Smooth muscle cell (in vitro differentiated cells): ENCODE measurements around the gene NF1. TPM values are rescaled to one million over a fixed set of nuclear protein-coding genes. Genes with fewer than 3 reads are reported as not detected.
"Not testable (repeated sequence)": the region's sequence is repeated elsewhere in the genome, so short reads cannot be mapped to it uniquely, and the experiment has no call there.

Experiments used
- DNase-seq: peaks from one replicate; lab custom pipeline; 2025; ENCODE audit not compliant: unreplicated experiment; lab: John Stamatoyannopoulos, UW
- H2AFZ ChIP-seq: fragments of 200-600 bp; sonication (generic); 2 replicates; pipeline ENCODE4 v1.6.0; 2016; ENCODE audit warnings: antibody characterized with exemption, low read depth, mild to moderate bottlenecking
- H3F3A ChIP-seq: fragments of 200-600 bp; sonication (generic); 2 replicates; pipeline ENCODE4 v1.6.0; 2017; ENCODE audit warnings: antibody characterized with exemption, low read depth
- H3K27ac ChIP-seq: fragments of 200-600 bp; sonication (generic); 2 replicates; pipeline ENCODE4 v1.5.1; 2016; ENCODE audit warnings: low read depth, mild to moderate bottlenecking
- H3K27me3 ChIP-seq: fragments of 200-600 bp; sonication (generic); 2 replicates; pipeline ENCODE4 v1.6.1; 2016; ENCODE audit warnings: low read depth, mild to moderate bottlenecking
- H3K36me3 ChIP-seq: fragments of 200-600 bp; sonication (generic); 2 replicates; pipeline ENCODE4 v1.5.1; 2016; ENCODE audit warnings: low read depth
- H3K4me1 ChIP-seq: fragments of 200-600 bp; sonication (generic); 2 replicates; pipeline ENCODE4 v1.5.1; 2016; ENCODE audit warnings: low read depth
- H3K4me2 ChIP-seq: fragments of 200-600 bp; sonication (generic); 2 replicates; pipeline ENCODE4 v1.6.0; 2016; ENCODE audit warnings: mild to moderate bottlenecking
- H3K4me3 ChIP-seq: fragments of 200-600 bp; sonication (generic); 2 replicates; pipeline ENCODE4 v1.5.1; 2016; ENCODE audit warnings: mild to moderate bottlenecking
- H3K79me2 ChIP-seq: fragments of 200-600 bp; sonication (generic); 2 replicates; pipeline ENCODE4 v1.6.0; 2016; ENCODE audit warnings: low read depth, mild to moderate bottlenecking
- H3K9ac ChIP-seq: fragments of 200-600 bp; sonication (generic); 2 replicates; pipeline ENCODE4 v1.6.0; 2016; ENCODE audit warnings: low read depth
- H3K9me3 ChIP-seq: fragments of 200-600 bp; sonication (generic); replicated peaks from 2 replicates; pipeline ENCODE4 v1.5.1; 2016; ENCODE audit warnings: low read depth
- H4K20me1 ChIP-seq: fragments of 200-600 bp; sonication (generic); 2 replicates; pipeline ENCODE4 v1.6.0; 2016; ENCODE audit warnings: low read depth
- WGBS: methylation state at CpG from one replicate; pipeline ENCODE4 v1.1.7; 2016; ENCODE audit warnings: low lambda C conversion rate; 5-methylcytosine and 5-hydroxymethylcytosine counted together
- polyA plus RNA-seq: library from polyadenylated mRNA; unstranded; fragments of >200 nt; fragmentation: Nextera tagmentation; extraction: Ambion mirVana; gene quantifications from 2 replicates; pipeline ENCODE4 v1.2.1, GENCODE V29; 2016
- total RNA-seq: library from RNA; depleted of rRNA; stranded (reverse); fragments of >200 nt; gene quantifications from 2 replicates; pipeline ENCODE4 v1.2.3, GENCODE V29; 2014
- TF ChIP-seq, protein P1 (sequence below): fragments of 200-600 bp; sonication (generic); IDR thresholded peaks from 2 replicates; pipeline ENCODE4 v1.5.1; 2017; ENCODE audit warnings: borderline replicate concordance, mild to moderate bottlenecking, antibody characterized with exemption; ENCODE audit not compliant: insufficient read depth, poor library complexity, severe bottlenecking

NF1 gene
- total and polyA plus RNA-seq, 2 experiments from 2014 or later, result 7.6 to 74.3 TPM

DNA sequence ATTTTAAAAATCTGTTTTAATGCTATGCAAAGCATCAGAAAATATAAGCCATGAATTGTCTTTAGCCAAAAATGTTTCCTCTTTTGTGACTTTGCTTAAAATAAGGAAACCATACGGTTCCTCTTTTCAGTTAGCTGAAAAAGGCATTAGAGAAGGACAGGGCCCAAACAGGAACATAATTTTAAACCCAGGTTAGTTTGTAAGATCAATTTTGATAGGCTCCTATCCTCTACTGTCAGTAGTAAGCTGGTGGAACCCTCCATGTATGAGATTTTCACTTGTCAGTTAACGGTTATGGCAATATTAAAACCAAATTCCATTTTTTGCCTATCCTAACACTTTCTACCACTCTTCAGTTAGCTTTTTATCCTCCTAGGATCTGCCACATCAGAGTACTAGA is 214.8 kb downstream of the NF1 start:
- TF ChIP-seq, protein P1, sequence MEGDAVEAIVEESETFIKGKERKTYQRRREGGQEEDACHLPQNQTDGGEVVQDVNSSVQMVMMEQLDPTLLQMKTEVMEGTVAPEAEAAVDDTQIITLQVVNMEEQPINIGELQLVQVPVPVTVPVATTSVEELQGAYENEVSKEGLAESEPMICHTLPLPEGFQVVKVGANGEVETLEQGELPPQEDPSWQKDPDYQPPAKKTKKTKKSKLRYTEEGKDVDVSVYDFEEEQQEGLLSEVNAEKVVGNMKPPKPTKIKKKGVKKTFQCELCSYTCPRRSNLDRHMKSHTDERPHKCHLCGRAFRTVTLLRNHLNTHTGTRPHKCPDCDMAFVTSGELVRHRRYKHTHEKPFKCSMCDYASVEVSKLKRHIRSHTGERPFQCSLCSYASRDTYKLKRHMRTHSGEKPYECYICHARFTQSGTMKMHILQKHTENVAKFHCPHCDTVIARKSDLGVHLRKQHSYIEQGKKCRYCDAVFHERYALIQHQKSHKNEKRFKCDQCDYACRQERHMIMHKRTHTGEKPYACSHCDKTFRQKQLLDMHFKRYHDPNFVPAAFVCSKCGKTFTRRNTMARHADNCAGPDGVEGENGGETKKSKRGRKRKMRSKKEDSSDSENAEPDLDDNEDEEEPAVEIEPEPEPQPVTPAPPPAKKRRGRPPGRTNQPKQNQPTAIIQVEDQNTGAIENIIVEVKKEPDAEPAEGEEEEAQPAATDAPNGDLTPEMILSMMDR, result no peak
- 94% methylated on average over 2 of the region's 2 CpGs for WGBS

DNA sequence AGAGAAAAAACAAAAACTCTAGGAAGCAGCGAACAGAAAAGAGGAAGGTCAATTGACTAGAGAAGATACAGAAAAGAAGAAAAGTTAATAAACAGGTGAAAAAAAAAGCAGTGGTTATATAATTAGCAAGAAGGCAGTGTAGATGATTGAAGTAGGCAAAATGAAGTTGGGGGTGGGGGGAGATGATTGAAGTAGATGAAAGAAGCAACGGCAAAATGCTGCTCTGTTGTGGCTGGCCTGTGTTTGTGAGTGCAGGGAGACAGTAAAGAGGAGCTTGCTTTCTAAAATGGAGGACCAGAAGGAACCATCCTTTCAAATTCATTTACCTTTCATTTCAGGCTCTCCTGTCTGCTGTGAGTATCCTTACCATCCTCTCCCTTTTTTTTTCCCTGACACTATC is 215.5 kb downstream of the NF1 start:
- WGBS, result 43% methylated on average over 2 of the region's 2 CpGs
- Histone ChIP-seq H3K4me1 (no peaks in the 10 kb centered on the region), H4K20me1 (no peaks in the 10 kb centered on the region), H3K36me3 (no peaks in the 10 kb centered on the region), H3K79me2 (no peaks in the 10 kb centered on the region), H3K4me2 (no peak overlapping the region), H3K9me3 (no peaks in the 10 kb centered on the region), H3K4me3 (no peak overlapping the region), H2AFZ (no peak overlapping the region), H3K9ac (no peak overlapping the region), H3K27me3 (no peaks in the 10 kb centered on the region), H3F3A (no peaks in the 10 kb centered on the region), H3K27ac (no peak overlapping the region)
- TF ChIP-seq, protein P1, result no peak
- DNase-seq, result no peak

More for the DNA sequence above, 214.8 kb downstream of the NF1 start:
- H3K27me3 ChIP-seq, result no peaks in the 10 kb centered on the region
- no peaks in the 10 kb centered on the region for H3K79me2 ChIP-seq
- no peaks in the 10 kb centered on the region for H3K4me1 ChIP-seq
- no peaks in the 10 kb centered on the region for H3K9me3 ChIP-seq
- no peaks in the 10 kb centered on the region for H4K20me1 ChIP-seq
- no peaks in the 10 kb centered on the region for H3K36me3 ChIP-seq
- no peak overlapping the region for H3K9ac ChIP-seq
- no peak overlapping the region for H3K4me2 ChIP-seq
- no peaks in the 10 kb centered on the region for H3F3A ChIP-seq
- H2AFZ ChIP-seq, result no peak overlapping the region
- DNase-seq, result no peak
- H3K4me3 ChIP-seq, result no peak overlapping the region
- H3K27ac ChIP-seq, result no peak overlapping the region

DNA sequence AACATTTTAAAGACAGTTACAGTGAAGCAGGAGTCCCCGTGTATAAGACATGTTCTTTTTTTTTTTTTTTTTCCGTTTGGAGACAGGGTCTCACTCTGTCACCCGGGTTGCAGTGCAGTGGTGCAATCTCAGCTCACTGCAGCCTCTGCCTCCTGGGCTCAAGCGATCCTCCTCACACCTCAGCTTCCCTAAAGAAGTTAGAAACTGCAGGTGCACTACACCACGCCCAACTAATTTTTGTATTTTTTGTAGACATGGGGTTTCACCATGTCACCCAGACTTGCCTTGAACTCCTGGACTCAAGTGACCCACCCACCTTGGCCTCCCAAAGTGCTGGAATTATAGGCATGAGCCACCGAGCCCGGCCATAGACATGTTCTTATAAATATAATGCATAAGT is 216.1 kb downstream of the NF1 start:
- WGBS, result 95% methylated on average over 7 of the region's 7 CpGs
- Histone ChIP-seq H3K4me2 (no peak overlapping the region), H3K9me3 (no peaks in the 10 kb centered on the region), H3K36me3 (no peaks in the 10 kb centered on the region), H2AFZ (no peak overlapping the region), H4K20me1 (no peaks in the 10 kb centered on the region), H3K79me2 (no peaks in the 10 kb centered on the region), H3K4me3 (no peak overlapping the region), H3K27ac (no peak overlapping the region), H3K9ac (no peak overlapping the region), H3K4me1 (no peaks in the 10 kb centered on the region), H3F3A (no peaks in the 10 kb centered on the region), H3K27me3 (no peaks in the 10 kb centered on the region)
- TF ChIP-seq, protein P1, result no peak
- no peak for DNase-seq

DNA sequence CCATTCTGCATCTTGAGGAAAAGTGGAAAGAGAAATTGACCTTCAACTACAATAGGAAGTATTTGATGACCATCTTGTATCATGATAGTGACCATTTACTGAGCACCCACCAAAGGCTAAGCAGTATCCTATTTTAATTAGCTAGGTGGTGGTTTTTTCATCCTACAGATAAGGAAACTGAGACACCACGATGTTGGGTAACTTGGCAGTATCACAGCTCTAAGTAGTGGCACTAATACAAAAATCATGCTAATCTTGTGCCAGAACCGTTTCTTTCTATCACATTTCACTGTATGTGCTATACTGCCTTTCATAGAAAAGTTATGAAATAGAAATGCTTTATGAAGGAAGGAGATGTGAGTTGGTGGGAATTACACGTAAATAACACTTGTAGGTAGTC is 216.7 kb downstream of the NF1 start:
- no peak overlapping the region for H3K4me3 ChIP-seq
- whole genome bisulfite sequencing, result 97% methylated on average over 3 of the region's 3 CpGs
- TF ChIP-seq, protein P1, result no peak
- H3K27ac ChIP-seq, result no peak overlapping the region
- H4K20me1 ChIP-seq, result no peaks in the 10 kb centered on the region
- H3F3A ChIP-seq, result no peaks in the 10 kb centered on the region
- no peak for DNase-seq
- H3K4me2 ChIP-seq, result no peak overlapping the region
- H3K9ac ChIP-seq, result no peak overlapping the region
- no peaks in the 10 kb centered on the region for H3K4me1 ChIP-seq
- no peak overlapping the region for H2AFZ ChIP-seq
- H3K79me2 ChIP-seq, result no peaks in the 10 kb centered on the region
- no peaks in the 10 kb centered on the region for H3K9me3 ChIP-seq
- H3K36me3 ChIP-seq, result no peaks in the 10 kb centered on the region
- H3K27me3 ChIP-seq, result no peaks in the 10 kb centered on the region

DNA sequence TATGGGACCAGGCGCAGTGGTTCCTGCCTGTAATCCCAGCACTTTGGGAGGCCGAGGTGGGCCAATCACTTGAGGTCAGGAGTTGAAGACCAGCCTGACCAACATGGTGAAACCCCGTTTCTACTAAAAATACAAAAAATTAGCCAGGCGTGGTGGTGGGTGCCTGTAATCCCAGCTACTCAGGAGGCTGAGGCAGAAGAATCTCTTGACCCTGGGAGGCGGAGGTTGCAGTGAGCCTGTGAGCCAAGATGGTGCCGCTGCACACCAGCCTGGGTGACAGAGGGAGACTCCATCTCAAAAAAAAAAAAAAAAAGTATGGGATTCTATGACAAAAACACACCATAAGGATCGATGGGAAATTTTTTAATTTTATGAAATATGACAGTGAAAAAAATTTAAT is 217.4 kb downstream of the NF1 start:
- H3K4me2 ChIP-seq, H3K27me3 ChIP-seq, H4K20me1 ChIP-seq, H3K79me2 ChIP-seq, H3K27ac ChIP-seq, H3K4me3 ChIP-seq, DNase-seq, H3F3A ChIP-seq, H3K9ac ChIP-seq, H3K36me3 ChIP-seq, H3K9me3 ChIP-seq, H2AFZ ChIP-seq, H3K4me1 ChIP-seq: not testable (repeated sequence)
- 83% methylated on average over 7 of the region's 7 CpGs for WGBS
